ENCODE data around the gene IPMK.
A peak's percentile ranks its signal among the peaks of the same experiment; 100 is the strongest.
"Not testable (repeated sequence)": the region's sequence is repeated elsewhere in the genome, so short reads cannot be mapped to it uniquely, and the experiment has no call there.

IPMK gene

DNA sequence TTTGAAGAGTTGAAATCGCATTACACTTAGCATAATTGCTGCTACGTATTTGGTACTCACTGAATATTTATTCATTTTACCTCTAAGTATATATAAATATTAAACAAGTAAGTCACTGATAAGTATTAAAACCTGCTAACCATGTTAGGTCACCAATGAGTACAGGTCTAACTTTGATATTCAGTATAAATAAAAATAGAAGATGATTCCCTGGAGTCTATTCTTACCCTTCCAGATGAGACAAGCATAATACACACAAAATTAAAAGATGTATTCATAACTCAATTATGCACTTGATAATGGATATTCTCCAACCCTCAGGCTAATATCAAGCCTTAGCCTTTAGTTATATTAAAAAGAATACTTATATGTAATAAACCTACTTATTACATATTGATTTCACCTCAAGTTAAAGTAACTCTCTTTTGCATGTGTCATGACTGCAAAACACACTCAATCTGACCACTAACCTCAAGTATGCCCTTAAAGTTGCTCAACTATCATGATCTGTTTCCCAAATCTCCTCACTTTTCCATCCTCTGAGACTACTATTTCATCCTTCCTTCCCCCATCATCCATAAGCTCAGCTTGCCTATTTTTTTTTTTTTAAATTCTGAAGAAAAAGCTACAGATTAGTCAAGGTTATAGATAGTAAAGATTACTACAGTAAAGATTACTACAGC is 46.8 kb downstream of the IPMK start:
- no peak for DNase-seq

DNA sequence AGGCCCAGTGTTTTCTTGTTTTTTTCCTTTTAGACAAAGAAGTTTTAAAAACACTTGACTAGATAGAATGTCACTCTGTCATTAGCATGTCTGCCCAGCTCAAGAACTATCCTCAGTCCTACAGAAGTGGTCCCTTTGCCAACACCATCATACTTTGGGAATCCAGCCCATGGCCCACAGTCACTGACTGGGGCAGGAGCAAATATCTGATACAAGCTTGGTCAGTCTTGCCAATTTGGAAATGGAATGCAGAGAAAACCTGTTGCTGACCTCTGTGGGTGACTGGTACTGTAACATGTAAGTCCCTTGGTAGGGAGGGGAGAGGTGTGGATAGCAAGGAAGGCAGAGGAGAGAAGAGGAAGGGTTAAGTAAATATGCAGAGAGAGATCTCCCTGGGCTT is 47.8 kb downstream of the IPMK start:
- DNase-seq = no peak

DNA sequence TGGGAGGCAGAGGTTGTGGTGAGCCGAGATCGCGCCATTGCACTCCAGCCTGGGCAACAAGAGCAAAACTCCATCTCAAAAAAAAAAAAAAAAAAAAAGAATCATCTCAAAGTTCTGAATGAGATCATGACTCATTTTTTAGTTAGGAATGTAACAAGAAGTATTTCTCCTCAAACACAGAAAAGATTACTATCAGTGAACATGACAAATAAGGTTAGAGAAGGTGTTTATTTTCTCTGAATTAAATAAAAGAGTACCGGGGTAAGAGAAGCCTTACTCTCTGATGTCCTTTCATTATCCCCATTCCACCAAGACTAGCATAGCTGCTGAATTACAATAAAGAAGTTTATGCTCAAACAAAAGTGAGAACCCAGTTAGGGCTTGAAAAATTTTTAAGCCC is 50.1 kb downstream of the IPMK start:
- no peak for DNase-seq

DNA sequence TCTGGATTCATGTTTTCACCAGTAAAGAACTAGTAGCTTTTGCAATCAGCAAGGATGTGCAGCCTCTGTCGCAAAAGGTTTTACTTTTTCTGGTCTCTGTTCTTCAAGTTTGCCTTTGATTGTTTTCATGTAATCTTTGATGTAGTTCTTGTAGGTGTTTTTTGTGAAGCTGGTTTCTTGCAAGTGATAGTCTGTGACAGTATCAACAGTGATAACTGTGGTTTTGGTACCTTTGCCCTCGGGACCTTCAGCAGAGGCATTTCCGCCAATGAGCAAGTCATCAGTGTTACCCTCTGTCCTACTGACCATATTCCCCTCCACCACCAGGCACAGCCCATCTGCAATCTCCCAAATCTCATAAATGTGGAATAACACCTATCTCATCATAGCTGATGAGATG is 55.1 kb downstream of the IPMK start:
- no peak for DNase-seq

DNA sequence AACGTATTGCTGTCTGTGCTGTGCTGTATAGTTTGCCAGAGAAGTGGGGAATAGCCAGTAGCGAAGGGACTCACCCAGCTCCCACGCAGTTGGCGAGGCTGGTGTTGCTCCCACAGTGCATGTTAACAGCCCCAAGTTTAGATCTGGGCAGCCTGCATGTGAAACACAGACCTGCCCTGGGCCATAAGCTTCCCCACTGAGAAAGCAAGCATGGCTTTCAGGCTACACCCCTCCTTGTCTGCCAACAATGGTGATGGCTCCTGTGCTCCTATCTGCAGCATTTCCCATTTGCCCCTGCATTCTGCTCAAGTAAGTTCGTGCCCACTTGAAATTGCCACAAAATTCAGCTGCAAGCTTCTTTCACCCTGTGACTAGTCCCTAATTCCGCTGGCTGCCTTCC is 57.5 kb downstream of the IPMK start:
- no peak for DNase-seq

DNA sequence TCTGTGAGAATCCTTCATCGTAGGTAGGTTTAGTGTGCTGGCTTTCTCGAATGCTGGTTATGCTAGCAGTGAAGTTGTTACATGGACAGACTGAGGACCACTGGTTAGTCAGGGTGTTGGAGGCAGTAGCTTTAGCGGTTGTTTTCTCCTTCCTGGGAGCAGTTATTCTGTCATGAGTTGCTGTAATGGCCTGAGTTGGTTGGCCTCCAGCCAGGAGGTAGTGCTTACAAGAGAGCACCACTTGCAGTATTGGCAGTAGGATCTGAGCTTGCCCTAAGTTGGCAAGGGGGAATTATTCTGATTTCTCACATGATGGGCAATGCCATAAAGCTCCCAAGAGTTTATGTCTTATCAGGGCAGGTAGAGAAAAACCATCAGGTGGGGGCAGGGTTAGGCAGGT is 58.0 kb downstream of the IPMK start:
- no peak for DNase-seq

DNA sequence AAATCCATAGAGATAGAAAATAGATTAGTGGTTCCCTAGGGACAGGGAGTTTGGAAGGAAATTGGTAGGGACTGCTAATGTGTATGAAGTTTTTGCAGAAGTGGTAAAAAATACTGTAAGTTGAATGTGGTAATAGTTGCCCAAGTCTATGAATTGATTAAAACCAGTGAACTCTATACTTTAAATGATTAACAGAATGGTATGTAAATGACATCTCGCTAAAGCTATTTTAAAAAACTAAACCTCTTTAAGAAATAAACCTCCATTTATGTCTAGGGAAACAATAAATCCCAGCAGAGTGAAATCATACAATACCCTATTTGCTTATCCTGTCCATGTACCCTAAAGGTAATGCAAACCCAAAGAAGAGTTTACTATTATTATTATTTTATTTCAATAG is 61.4 kb downstream of the IPMK start:
- DNase-seq = no peak

DNA sequence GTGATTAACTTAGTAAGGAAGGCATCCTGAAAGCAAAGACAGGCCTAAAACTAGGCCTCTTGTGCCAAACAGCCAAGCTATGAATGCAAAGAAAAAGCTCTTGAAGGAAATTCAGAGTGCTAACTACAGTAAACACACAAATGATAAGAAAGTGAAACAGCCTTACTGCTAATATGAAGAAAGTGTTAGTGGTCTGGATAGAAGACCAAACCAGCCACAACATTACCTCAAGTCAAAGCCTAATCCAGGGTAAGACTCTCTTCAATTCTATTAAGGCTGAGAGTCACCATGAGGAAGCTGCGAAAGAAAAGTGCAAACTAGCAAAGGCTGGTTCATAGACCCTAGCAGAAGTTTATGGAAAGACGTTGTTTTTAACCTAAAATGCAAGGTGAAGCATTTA is 66.0 kb downstream of the IPMK start:
- DNase-seq = no peak

DNA sequence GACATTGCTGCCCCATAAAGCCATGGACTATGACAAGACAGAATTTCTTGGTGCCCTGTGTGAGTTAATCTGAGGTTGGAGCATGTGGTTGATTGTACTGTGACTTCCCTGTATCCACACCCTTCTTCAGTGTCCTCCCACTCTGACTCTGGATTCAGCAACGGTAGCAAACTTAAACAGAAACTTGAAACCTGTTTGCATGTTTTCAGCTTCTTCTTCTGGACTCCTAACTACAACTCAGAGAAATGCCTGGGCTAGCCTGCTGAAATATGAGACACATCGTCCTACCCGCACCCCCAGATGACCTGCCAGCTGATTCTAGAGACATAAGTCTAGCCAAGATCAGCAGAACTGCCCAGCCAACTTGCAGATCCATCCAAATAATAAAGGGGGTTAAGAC is 78.4 kb downstream of the IPMK start:
- no peak for DNase-seq

DNA sequence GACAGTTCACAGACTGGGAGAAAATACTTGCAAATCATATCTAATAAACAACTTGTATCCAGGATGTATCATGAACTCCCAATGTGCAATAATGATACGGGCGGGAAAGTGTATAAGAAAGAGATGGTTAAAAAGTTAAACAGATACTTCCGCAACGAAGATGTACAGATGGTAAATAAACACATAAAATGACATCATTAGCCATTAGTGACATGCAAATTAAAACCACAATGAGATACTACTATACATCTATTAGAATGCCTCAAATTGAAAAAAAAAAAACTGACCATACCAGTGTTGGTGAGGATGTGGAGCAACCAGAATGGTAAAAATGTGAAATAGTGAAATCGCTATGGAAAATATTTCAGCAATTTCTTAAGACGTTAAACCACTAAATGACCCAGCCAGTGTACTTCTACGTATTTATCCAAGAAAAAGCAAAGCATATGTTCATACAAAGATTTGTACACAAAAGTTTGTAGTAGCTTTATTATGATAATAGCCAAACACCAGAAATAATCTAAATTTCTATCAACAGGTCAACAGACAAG is 83.5 kb downstream of the IPMK start:
- no peak for DNase-seq

DNA sequence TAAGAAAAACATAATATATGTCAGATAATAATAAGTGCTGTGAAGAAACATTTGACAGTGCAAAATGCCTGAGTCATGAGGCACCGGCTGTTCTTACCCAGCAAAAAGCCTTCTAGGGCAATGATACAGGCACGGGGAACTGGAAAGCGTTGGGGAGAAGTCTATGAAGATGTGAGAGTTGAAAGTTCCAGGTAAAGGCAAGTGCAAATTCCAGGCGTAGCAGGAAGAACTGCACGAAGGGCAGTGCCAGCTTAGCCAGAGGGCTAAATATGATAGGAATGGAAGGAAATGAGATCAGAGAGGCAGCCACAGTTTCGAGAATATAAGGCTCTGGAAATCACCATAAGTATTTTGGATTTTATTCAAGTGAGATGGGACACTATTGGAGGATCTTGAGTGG is 87.0 kb downstream of the IPMK start:
- no peak for DNase-seq

DNA sequence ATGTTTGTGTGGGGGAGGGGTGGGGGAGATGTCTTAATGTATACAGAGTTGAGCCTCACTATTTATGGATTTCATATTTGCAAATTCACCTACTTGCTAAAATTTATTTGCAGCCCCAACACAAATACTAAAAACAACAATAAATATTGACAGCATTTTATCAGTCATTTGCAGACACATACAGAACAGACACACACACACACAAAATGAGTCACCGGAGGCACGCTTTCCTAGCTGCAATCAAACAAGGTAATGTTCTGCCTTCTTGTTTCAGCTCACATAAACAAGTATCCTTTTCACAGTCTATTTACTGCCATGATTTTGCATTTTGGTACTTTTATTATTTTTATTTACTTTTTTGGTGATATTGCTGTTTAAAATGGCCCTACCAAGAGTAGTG is 88.5 kb downstream of the IPMK start:
- DNase-seq = no peak

DNA sequence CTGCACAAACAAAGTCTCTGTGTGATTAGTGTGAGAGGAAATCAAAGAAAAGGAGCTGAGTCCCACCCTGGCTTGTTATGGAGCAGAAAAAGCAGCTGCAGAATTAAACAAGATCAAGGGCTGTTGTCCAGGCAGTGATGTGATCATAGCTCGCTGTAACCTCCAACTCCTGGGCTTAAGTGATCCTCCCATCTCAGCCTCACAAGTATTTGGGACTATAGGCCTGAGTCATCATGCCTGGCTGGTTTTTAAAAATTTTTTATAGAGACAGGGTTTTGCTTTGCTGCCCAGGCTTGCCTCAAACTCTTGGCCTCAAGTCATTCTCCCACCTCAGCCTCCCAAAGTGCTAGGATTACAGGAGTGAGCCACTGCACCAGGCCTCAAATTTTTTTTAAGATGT is 88.9 kb downstream of the IPMK start:
- no peak for DNase-seq

DNA sequence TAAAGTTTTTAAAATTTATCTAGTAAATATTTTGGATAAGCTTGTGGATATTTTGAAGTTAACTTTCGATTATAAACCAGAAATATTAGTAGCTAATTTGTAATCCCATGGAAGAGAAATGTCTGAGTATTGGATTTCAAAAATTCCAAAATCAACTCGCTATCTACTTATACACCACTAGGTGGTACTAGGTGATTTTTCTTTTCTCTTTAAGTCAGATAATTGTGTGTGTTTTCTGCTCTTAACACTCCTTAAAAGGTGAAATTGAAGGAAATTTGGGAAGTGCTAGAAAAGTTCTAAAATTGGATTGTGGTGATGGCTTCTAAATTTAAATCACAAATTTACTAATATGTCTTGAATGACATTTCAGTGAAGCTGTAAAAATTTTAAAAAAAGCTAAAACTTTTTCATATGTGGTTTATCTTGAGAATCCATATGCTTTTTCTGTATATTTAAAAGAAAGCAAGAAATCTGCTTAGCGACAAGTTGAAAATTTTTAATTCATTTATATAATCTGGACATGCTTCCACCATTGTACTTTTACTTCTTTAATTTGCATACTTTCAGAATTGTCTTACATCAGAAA is 90.2 kb downstream of the IPMK start:
- DNase-seq = peak in 1 of 2 donors; percentile 16

DNA sequence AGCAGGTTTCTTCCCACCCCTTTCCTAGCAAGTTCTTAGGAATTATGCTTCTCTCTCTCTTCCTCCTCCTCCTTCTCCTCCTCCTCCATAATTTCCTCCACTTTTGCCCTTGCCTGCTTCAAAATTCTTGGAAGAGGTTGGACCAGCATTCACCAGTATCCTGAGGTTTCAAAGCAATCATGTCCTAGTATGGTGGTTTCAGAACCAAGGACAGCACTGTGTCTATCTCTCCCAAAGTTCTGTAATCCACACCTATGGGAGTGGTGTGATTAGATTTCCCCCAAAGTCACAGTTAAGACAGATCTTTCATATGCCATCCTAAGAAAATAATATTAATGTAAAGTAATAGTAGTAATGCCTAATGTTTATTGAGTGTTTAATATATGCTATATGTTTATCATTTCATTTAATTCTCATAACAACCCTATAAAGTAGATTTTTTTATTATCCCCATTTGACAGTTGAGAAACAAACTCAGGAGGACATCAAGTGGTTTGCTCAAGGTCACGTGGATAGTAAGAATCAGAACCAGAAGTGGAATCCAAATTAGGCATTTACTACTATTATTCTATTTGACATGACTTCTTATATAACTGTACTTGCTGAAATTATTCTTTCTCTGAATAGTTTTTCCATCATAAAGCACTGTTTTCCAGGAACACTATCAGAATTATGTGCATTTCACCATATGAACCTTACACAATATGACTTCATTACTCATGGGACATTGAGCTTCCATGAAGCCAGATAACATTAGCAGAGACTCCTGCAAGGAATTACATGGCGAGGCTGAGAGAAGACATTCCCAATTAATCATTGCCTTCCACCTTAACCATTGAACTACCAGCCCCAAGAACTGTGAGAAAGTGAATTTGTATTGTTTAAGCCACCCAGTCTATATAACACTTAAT is 91.4 kb downstream of the IPMK start:
- no peak for DNase-seq

DNA sequence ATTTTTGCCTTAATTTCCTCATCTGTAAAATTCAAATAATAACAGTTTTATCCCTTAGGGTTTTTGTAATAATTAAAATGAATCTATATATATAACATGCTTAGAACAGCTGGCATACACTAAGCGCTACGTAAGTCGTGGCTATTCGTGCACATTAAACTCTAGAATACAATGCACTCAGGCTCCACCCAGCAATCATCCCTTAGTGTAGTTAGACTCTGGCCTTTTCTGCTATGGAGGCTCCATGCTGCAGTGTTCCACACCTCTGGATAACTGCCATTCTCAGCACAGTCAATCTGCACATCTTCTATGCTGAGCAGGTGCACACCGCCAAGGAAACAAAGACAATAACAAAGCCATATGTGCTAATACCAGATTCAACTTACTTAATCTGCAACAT is 92.9 kb downstream of the IPMK start:
- DNase-seq = no peak

DNA sequence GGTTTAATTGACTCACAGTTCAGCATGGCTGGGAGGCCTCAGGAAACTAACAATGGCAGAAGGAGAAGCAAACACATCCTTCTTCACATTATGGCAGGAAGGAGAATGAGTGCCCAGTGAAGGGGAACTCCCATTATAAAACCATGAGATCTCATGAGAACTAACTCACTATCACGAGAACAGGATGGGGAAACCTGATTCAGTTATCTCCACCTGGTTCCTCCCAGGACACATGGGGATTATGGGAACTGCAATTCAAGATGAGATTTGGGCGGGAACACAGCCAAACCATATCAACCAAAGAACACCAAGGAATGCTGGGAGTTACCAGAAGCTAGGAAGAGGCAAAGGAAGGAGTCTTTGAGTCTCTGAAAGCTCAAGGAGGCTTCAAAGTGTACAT is 94.3 kb downstream of the IPMK start:
- DNase-seq = no peak

DNA sequence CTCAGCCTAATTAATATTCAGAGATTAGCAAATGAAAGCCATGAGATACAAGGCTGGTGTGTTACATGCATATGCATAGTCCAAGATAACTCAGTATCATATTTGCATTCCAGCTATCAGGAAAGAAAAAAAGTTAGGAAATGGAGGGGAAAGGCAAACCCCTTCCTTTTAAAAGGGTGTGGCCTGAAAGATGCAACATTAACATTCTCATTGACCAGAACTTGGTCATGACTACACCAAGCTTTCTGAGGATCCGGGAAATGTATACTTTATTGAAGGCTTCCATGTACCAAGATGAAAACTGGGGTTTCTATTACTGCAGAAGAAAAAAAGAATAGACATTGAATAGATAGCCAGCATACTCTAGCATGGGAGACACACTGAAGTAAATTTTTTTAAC is 96.5 kb downstream of the IPMK start:
- no peak for DNase-seq

DNA sequence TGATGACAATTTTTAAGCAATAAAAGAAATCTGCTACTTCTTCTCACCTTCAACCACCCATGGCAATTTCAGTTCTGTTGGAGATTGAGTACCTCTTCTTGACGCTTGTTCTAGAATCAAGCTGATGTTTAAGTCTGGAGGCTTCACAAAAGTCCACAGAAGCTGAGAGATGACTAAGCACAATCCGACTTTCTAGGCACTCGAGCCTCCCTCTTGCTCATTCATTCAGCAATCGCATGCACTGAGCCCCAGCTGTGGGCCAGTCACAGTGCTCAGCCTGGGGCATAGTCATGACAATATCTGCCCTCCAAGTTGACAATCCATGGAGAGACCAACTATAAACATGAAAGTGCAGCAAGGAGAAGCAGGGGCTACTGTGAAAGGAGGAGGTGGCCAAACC is 103.2 kb downstream of the IPMK start:
- DNase-seq = no peak

DNA sequence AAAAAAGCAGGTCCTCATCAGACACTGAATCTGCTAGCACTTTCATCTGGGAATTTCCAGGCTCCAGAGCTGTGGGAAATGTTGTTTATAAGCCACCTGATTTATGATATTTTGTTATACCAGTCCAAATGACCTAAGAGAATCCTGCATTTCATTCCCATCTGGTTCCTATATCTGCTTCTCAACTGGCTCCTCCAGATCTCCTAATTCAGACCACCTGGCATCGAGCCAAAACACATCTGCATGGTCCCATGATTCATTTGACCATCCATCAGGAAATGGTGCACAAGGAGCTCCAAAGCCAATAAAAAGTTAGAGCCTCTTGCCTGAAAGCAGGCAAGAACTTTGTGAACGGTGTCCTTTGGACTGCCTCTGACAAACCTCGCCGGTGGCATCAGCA is 108.9 kb downstream of the IPMK start:
- DNase-seq = no peak

DNA sequence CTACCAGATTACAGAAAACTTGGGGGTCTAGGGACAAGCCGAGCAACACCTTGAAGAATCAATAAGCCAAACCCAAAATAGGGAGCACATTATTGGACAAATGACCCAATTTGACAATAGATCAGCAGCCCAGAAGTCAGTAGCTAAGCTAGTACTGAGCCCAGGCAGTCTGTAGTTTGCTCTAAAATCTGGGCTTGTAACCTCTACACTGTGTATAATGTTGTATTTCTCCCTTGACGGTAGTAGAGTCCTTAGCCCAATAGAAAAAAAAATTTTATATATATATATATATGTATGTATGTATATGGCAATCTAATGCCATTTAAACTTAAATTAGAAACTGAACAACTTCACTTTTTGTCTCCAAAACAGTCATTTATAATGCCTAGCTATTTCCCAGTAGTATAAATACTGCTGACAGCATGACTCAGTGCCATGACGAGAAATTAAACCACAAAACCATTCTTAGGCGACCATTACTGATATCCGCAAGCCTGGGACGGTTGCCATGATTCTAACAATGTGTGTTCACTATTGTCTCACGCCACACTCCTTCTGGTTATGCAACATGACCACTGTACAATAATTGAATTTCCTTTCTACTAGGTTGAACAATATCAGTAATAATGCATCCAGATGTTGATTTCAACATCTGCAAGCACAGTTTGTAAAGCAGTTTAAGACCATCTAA is 110.5 kb downstream of the IPMK start:
- peak; percentile 1 to 3 for DNase-seq

DNA sequence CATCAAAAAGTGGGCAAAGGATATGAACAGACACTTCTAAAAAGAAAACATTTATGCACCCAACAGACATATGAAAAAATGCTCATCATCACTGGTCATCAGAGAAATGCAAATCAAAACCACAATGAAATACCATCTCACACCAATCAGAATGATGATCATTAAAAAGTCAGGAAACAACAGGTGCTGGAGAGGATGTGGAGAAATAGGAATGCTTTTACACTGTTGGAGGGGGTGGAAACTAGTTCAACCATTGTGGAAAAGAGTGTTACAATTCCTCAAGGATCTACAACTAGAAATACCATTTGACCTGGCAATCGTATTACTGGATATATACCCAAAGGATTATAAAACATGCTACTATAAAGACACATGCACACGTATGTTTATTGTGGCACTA is 111.8 kb downstream of the IPMK start:
- DNase-seq = not testable (repeated sequence)

DNA sequence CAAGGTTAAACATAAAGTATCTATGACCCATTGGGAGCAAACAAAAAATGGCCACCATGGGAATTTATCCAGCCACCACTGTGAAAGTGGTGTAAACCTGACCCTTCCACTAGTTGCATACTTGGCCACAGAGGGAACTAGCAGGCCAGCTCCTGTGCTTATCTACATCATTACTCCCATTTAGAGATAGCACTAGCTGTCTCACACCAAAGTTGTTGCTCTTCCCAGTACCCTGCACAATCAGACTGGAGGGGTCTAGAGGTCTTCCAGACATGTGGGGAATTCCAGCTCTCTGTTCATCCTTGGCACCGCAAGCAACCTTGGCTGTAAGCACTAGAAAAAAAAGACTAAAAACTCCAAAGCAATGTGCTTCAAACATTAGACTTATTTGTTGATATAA is 113.9 kb downstream of the IPMK start:
- no peak for DNase-seq

Data from bone marrow (tissue), 2 donors.